GM13976 (cell line): ENCODE results near the gene SMAP2.

Experiments used
- DNase-seq: peaks from one replicate; pipeline ENCODE4 v3.0.0; 2012; ENCODE audit warnings: low spot score
- CTCF ChIP-seq: IDR thresholded peaks from 2 replicates; pipeline ENCODE4 v1.5.1; 2012; ENCODE audit warnings: borderline replicate concordance, mild to moderate bottlenecking; ENCODE audit not compliant: insufficient read depth; ENCODE audit errors: extremely low read depth, missing control alignments, control extremely low read depth
- in situ Hi-C: fragments of 300-500 bp; cut with MboI; formaldehyde crosslinking; loops from one replicate; pipeline ENCODE4 v1.12.0; 2022; ENCODE audit warnings: low sequenced_read_pairs, mixed read lengths, inconsistent platforms; ENCODE audit not compliant: unreplicated experiment

SMAP2 gene

GRCh38 chr1:40462956-40463590, 89.5 kb downstream of the SMAP2 start:
- DNase-seq, result no peak
- in situ Hi-C loops, result no loop called here
- no peak for TF ChIP-seq CTCF

- no peak for TF ChIP-seq CTCF
Observed at GRCh38 chr1:40469327-40469726, 95.8 kb downstream of the SMAP2 start.

More at GRCh38 chr1:40469327-40469726, 95.8 kb downstream of the SMAP2 start:
- in situ Hi-C loops, result no loop called here
- no peak for DNase-seq
